Measurements from ENCODE around the gene MARCHF10.
"Not testable (repeated sequence)": the region's sequence is repeated elsewhere in the genome, so short reads cannot be mapped to it uniquely, and the experiment has no call there.

GRCh38 chr17:62785983-62786382, 22.1 kb downstream of the MARCHF10 start:
- TF ChIP-seq CTCF (conservative IDR thresholded peaks at IDR 0.05); EZH2 (IDR thresholded peaks at IDR 0.05; ENCODE audit: low read depth): not testable (repeated sequence)
